NCI-H1694 treated with DMSO at 0.1 percent for 48 hours (cell line): Measurements from ENCODE around the gene PLEKHG5.
A peak's percentile ranks its signal among the peaks of the same experiment; 100 is the strongest.
"Not testable (repeated sequence)": the region's sequence is repeated elsewhere in the genome, so short reads cannot be mapped to it uniquely, and the experiment has no call there.

Experiments
- DNase-seq: peaks from one replicate; lab custom pipeline; 2025; lab: John Stamatoyannopoulos, UW

Gene PLEKHG5

DNA sequence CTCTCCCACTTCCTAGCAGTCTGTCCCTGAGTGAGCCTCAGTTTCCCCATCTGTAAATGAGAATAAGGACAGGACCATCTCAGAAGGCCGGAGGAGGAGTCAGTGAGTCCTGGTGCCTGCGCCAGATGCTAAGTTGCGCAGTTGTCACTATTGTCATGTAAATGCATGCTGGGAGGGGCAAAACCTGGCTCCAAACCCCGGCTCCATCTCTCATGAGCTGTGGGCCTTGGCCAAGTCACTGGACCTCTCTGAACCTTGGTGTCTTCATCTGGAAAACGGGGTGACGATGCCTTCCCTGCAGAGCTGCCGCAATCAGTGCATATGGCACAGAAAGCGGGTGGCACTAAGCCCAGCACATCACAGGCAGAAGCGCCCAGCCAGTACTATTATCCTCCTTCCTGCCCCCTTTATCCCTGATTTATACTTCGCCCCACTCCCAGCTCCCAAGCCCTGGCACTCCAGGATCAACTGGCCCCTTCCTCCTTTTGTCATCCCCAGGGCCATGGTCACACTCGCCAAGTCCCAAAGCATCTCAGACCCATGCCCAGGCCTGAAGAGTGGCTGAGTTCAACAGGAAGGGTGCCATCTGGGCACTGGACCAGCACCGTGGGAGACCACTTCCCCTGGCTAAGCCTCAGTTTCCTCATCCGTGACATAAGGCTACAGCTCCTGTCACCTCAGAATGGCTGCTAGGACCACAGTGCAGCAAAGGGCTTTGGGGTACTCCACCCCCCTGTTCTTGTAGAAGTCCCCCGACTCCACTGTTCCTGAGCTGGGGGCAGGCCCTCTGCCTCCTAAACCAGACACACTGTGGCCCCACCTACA is 4.3 kb upstream of the PLEKHG5 start:
- no peak for DNase-seq

GRCh38 chr1:6495041-6495441 is 3.6 kb upstream of the PLEKHG5 start:
- DNase-seq = peak; percentile 52

DNA sequence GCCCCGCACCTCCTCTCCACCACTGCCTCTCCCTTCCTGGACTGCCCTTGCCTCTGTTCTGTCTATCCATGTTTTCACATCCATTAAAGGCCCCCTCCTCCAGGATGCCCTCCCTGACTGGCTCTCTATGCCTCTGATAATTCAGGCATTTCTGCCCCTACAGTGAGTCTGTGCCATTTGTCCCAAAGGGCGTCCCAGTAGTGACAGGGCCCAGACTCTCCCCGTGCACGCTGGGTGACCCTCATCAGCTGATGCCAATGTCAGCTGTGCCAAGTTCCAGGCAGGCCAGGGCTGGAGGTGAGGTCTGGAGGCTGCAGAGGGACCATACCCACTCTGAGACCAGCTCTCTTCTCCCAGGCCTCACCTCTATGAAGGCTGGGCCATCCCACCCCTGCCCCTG is 3.2 kb upstream of the PLEKHG5 start:
- no peak for DNase-seq

DNA sequence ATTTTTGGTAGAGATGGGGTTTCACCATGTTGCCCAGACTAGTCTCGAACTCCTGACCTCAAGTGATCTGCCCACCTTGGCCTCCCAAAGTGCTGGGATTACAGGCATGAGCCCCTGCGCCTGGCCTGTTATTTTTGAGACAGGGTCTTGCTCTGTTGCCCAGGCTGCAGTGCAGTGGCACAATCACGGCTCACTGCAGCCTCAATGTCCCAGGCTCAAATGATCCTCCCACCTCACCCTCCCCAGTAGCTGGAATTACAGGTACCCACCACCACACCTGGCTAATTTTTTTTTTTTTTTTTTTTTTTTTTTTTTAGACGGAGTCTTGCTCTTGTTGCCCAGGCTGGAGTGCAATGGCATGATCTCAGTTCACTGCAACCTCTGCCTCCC is 2.4 kb upstream of the PLEKHG5 start:
- not testable (repeated sequence) for DNase-seq

GRCh38 chr1:6491966-6492365 is 499 bp upstream of the PLEKHG5 start:
- no peak for DNase-seq

DNA sequence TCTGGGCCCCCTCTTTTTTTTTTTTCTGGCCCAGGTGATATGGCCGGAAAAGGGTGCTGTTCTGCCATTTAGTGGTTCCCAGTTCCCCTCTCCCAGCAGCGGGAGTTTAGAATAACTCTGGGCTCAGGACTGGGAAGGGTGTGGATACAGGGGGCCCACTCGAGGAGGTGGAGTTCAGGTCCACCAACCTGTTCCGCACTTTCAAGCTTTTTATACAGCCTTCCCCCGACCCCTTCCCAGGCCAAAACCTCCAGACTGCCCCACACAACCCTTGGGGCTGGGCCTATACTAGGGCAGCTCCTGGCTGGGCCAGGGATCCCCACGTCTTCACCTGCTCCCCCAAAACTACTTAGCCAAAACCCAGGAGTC is 402 bp downstream of the PLEKHG5 start:
- no peak for DNase-seq

- DNase-seq = peak; percentile 17
Observed at GRCh38 chr1:6490181-6491080, 1.0 kb downstream of the PLEKHG5 start.

- peak; percentile 58 for DNase-seq
Observed at GRCh38 chr1:6489799-6490180, 1.7 kb downstream of the PLEKHG5 start.

- DNase-seq = no peak
Observed at GRCh38 chr1:6489383-6489765, 2.1 kb downstream of the PLEKHG5 start.

DNA sequence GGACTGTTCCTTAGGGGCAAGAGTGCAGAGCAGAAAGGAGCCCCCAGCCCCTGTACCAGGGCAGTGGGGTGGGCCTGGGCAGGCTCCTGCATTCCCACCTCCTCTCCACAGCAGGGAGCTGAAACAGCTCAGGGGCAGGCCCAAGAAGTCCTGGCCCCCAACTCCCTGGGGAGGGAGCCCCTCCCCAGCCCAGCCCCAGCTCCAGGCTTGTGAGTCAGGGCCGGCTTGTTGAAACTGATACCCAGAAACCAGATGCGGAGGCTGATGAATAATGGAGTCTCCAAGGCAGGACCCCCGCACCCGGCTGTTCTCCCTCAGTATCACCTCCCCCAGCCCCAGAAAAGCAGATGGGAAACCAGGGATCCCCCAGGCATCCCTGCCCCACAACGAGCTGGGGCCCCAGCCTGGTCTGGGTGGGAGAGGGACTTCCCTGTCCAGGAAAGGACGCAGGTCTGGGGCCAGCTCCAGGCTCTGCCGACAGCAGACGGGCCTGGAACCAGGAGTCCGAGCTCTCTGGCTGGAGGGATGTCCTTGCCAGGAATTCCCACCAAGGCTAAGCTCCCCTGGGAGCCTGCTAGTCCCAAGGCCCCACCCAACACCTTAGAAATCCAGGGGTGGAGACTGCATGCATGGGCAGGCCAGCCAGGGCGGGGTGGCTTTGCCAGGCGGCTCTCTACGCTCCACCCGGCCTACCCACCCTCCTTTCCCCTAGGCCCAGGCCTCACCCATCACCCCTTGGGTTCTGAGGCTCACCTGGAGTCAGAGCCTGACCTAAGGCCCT is 2.7 kb downstream of the PLEKHG5 start:
- no peak for DNase-seq

- no peak for DNase-seq
Observed at GRCh38 chr1:6487804-6488484, 3.5 kb downstream of the PLEKHG5 start.

- peak; percentile 67 for DNase-seq
Observed at GRCh38 chr1:6486433-6487011, 4.9 kb downstream of the PLEKHG5 start.

DNA sequence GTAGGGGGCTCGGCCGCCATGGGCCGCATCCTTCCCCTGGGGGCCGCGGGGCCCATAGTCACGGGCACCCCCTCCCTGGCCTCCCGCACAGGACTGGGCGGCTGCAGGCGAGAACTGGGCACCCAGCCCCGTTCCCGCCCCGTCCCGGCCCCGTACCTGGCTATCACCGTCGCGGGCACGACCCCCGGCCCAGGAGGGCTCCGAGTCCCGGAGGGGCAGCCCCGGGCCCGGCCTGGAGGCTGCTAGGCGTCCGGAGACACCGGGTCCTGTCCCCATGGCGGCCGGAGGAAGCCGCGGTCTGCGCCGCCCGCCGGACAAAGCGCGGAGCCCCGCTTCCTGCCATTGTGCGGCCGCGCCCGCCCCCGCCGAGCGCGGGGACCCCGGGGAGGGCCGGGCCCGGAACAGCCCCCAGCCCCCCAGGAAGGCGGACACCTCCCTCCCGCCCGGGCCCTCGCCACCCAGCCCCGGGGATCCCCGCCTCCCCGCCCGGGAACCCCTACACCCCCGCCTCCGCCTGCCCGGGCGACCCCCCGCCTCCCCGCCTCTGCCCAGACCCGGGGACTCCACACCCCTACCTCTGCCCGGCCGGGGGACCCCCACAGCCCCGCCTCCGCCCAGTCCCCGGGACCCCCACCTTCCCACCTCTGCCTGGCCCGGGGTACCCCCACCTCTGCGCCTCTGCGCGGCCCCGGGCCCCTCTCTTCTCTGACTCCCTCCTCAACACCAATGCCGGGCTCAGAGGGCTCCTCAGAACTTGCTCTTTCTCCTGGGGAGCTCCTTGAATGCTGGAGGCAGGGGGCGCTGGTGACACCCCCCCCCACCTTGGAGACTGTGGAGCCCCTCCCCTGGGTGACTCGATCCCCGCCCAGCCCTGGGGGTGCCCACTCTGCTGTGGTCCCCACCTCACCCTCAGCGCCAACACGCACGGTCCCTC is 6.0 kb downstream of the PLEKHG5 start:
- no peak for DNase-seq

DNA sequence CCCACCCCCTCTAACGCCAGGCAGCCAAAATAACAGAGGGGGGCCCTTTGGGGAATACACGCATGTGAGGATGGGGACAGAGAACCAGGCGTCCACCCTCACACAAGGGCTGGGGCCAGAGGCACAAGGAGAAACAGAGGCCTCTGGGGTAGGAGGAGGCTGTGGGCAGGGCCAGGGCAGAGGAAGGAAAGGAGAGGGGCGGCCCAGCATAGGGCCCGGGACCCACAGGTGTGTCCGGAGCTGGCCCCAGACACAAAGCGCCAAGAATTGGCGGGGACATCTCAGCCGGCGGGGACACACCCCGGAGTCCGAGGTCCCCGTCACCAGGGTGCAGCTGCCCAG is 6.7 kb downstream of the PLEKHG5 start:
- no peak for DNase-seq

DNA sequence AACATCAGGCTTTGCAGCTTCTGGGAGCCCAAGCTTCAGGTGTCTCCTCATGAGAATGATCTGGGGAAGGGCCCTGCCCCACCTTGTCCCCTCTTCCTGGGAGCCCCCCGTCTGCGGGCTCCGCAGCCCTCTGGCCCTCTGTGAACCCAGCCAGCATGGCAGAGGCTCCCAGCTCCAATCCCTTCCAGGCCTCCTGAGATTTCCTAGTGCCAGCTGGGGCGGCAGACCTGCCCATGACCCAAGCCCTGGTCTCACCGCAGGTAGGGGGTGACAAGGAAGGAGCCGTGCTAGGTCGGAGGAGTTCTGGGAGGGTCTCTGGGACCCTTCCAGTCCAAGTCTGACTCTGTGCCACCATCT is 7.7 kb downstream of the PLEKHG5 start:
- DNase-seq = no peak

DNA sequence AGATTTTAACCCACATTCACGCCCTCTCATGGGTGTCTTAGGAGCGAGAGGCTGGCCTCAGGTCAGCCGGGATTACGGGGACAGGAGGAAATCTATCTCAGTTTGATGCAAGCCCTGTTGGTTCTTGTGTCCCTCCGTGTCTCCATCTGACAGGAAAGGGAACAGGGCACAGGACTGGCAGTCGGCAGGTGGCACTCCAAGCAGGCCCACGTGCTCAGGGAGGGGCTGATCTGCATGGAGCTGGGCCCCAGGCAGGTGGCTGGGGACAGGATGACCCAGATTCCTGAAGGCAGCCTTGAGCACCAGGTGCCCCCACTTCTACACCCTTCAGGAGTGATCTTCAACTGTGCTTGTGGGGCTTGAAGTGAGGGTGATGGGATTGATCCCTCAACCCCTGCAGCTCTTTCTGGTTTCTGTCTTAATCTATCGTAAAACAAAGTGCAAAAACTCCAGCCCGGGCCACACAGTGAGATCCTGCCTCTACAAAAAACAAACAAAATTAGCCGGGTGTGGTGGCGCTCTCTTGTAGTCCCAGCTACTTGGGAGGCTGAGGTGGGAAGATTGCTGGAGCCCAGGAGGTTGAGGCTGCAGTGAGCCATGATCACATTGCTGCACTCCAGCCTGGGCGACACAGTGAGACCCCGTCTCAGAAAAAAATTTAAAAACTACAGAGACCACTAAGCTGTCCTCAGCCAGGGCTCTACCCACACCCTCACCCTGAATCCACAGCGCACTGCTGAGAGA is 8.3 kb downstream of the PLEKHG5 start:
- no peak for DNase-seq

- DNase-seq = no peak
Observed at GRCh38 chr1:6481820-6482219, 9.6 kb downstream of the PLEKHG5 start.

- DNase-seq = no peak
Observed at GRCh38 chr1:6477039-6477820, 14.2 kb downstream of the PLEKHG5 start.

GRCh38 chr1:6476483-6476882 is 15.0 kb downstream of the PLEKHG5 start:
- no peak for DNase-seq
